HL-60 (cell line): ENCODE data around the gene DCAF8L2.

ENCODE experiments used
- CTCF ChIP-seq: IDR thresholded peaks from one replicate; pipeline ENCODE4 v1.5.1; 2011; ENCODE audit warnings: low read length, control low read depth, inconsistent platforms; ENCODE audit not compliant: insufficient read depth
- GABPA ChIP-seq: IDR thresholded peaks from 2 replicates; pipeline ENCODE4 v1.6.1; 2012; ENCODE audit warnings: low read depth
- POLR2AphosphoS5 ChIP-seq: IDR thresholded peaks from 2 replicates; pipeline ENCODE4 v1.6.1; 2012; ENCODE audit warnings: low read depth
- REST ChIP-seq: IDR thresholded peaks from 2 replicates; pipeline ENCODE4 v1.6.1; 2012; ENCODE audit warnings: low read depth; ENCODE audit not compliant: insufficient replicate concordance

GRCh38 chrX:27671234-27671633 is 81.1 kb downstream of the DCAF8L2 start:
- no peak for TF ChIP-seq CTCF
- no peak for TF ChIP-seq POLR2AphosphoS5
- TF ChIP-seq GABPA = no peak
- TF ChIP-seq REST = no peak
